ENCODE data around the gene ADAMTS2.

The ADAMTS2 gene

DNA sequence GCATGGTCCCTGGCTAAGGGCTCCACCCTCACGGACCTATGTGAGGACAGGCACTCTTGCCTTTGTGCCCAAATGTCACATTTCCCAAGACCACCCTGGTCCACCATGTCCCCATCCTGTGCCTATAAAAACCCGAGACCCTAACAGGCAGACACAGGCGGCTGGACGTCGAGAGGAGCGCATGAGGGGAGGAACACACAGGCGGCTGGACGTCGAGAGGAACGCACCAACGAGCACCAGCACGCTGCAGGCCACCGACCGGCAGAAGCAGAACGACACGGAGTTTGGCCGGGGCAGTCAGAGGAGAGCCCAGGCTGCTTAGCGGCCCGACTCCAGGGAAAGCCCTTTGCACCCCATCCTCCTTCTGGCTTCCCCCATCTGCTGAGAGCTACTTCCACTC is 119.9 kb downstream of the ADAMTS2 start:
- DNase-seq (ENCODE audit: insufficient read length, low spot score) (no peak), FAIRE-seq (no peak)
- TF ChIP-seq POLR2A (IDR thresholded peaks at IDR 0.05; ENCODE audit: low read depth, low read length) (no peak), POLR2AphosphoS5 (IDR thresholded peaks at IDR 0.05; ENCODE audit: low read depth, low read length) (no peak), TAF1 (IDR thresholded peaks at IDR 0.05; ENCODE audit: low read depth, low read length) (no peak)

DNA sequence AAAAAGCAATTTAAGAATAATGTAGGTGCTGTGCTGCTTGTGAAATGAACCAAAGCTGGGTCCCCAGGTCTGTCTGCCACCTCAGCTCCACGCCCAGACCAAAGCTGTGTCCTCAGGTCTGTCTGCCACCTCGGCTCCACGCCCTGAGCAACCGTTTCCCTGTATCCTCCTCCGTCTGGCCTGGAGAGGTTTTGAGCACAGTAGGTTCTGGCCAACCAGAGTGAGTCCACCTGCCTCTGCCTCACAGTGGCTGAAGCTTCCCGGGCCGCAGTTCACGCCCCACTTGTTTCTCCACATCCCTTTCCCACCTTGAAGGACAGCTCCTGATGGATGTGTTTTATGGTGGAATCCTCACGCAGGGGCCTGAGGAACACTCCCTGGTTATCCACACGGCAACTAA is 120.5 kb downstream of the ADAMTS2 start:
- no peak for FAIRE-seq
- TF ChIP-seq POU2F2 (IDR thresholded peaks at IDR 0.05; ENCODE audit: low read depth, low read length) (no peak), POLR2A (IDR thresholded peaks at IDR 0.05; ENCODE audit: low read depth, low read length) (no peak), TAF1 (IDR thresholded peaks at IDR 0.05; ENCODE audit: low read depth, low read length) (no peak), POLR2AphosphoS5 (IDR thresholded peaks at IDR 0.05; ENCODE audit: low read depth, low read length) (no peak), SPI1 (IDR thresholded peaks at IDR 0.05; ENCODE audit: low read depth, low read length) (no peak), PAX5 (IDR thresholded peaks at IDR 0.05; ENCODE audit: insufficient read depth, low read length, severe bottlenecking) (no peak)
- no peak for DNase-seq (ENCODE audit: insufficient read length, low spot score)

DNA sequence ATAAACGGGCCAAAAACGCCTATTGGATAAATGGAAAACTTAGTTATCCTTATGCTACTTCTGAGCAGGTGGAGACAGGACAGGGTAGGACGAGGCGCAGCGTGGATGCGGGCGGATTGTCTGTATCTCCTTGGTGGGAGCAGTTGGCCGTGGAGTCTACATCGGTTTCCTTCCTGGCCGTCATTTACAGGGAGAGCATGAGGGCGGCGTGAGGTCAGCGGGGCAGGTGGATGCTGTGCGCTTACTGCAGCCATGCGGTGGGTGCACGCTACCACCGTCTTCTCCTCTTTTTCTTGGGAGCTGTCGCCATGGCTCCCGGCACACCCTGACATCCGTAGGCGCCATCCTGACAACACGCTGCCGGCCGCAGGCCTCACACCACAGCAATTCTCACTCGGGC is 121.3 kb downstream of the ADAMTS2 start:
- FAIRE-seq (no peak), DNase-seq (ENCODE audit: insufficient read length, low spot score) (no peak)
- TF ChIP-seq POU2F2 (IDR thresholded peaks at IDR 0.05; ENCODE audit: low read depth, low read length) = no peak
- TF ChIP-seq TAF1 (IDR thresholded peaks at IDR 0.05; ENCODE audit: low read depth, low read length) = no peak
- no peak for TF ChIP-seq SPI1 (IDR thresholded peaks at IDR 0.05; ENCODE audit: low read depth, low read length)
- TF ChIP-seq POLR2A (IDR thresholded peaks at IDR 0.05; ENCODE audit: low read depth, low read length) = no peak
- no peak for TF ChIP-seq PAX5 (IDR thresholded peaks at IDR 0.05; ENCODE audit: insufficient read depth, low read length, severe bottlenecking)
- no peak for TF ChIP-seq POLR2AphosphoS5 (IDR thresholded peaks at IDR 0.05; ENCODE audit: low read depth, low read length)

GRCh38 chr5:179223528-179223927 is 121.7 kb downstream of the ADAMTS2 start:
- TF ChIP-seq SPI1 (IDR thresholded peaks at IDR 0.05; ENCODE audit: low read depth, low read length) (no peak), POLR2A (IDR thresholded peaks at IDR 0.05; ENCODE audit: low read depth, low read length) (no peak), POLR2AphosphoS5 (IDR thresholded peaks at IDR 0.05; ENCODE audit: low read depth, low read length) (no peak), TAF1 (IDR thresholded peaks at IDR 0.05; ENCODE audit: low read depth, low read length) (no peak), PAX5 (IDR thresholded peaks at IDR 0.05; ENCODE audit: insufficient read depth, low read length, severe bottlenecking) (no peak), POU2F2 (IDR thresholded peaks at IDR 0.05; ENCODE audit: low read depth, low read length) (no peak)
- FAIRE-seq (no peak), DNase-seq (ENCODE audit: insufficient read length, low spot score) (no peak)

GRCh38 chr5:179222246-179223017 is 122.8 kb downstream of the ADAMTS2 start:
- DNase-seq (ENCODE audit: insufficient read length, low spot score) = no peak
- FAIRE-seq = no peak
- TF ChIP-seq SPI1 (IDR thresholded peaks at IDR 0.05; ENCODE audit: low read depth, low read length) (no peak), PAX5 (IDR thresholded peaks at IDR 0.05; ENCODE audit: insufficient read depth, low read length, severe bottlenecking) (no peak), POU2F2 (IDR thresholded peaks at IDR 0.05; ENCODE audit: low read depth, low read length) (no peak), POLR2AphosphoS5 (IDR thresholded peaks at IDR 0.05; ENCODE audit: low read depth, low read length) (no peak), TAF1 (IDR thresholded peaks at IDR 0.05; ENCODE audit: low read depth, low read length) (no peak), POLR2A (IDR thresholded peaks at IDR 0.05; ENCODE audit: low read depth, low read length) (no peak)

- no peak for FAIRE-seq
- TF ChIP-seq PAX5 (IDR thresholded peaks at IDR 0.05; ENCODE audit: insufficient read depth, low read length, severe bottlenecking) = no peak
- TF ChIP-seq POU2F2 (IDR thresholded peaks at IDR 0.05; ENCODE audit: low read depth, low read length) = no peak
- no peak for TF ChIP-seq SPI1 (IDR thresholded peaks at IDR 0.05; ENCODE audit: low read depth, low read length)
- no peak for TF ChIP-seq POLR2A (IDR thresholded peaks at IDR 0.05; ENCODE audit: low read depth, low read length)
- no peak for TF ChIP-seq TAF1 (IDR thresholded peaks at IDR 0.05; ENCODE audit: low read depth, low read length)
- no peak for TF ChIP-seq POLR2AphosphoS5 (IDR thresholded peaks at IDR 0.05; ENCODE audit: low read depth, low read length)
- DNase-seq (ENCODE audit: insufficient read length, low spot score) = no peak
These were observed 123.4 kb downstream of the ADAMTS2 start for GRCh38 chr5:179221877-179222220.

- DNase-seq (ENCODE audit: insufficient read length, low spot score) (no peak), FAIRE-seq (no peak)
- TF ChIP-seq TAF1 (IDR thresholded peaks at IDR 0.05; ENCODE audit: low read depth, low read length) = no peak
- TF ChIP-seq POU2F2 (IDR thresholded peaks at IDR 0.05; ENCODE audit: low read depth, low read length) = no peak
- no peak for TF ChIP-seq POLR2A (IDR thresholded peaks at IDR 0.05; ENCODE audit: low read depth, low read length)
- TF ChIP-seq SPI1 (IDR thresholded peaks at IDR 0.05; ENCODE audit: low read depth, low read length) = no peak
- TF ChIP-seq PAX5 (IDR thresholded peaks at IDR 0.05; ENCODE audit: insufficient read depth, low read length, severe bottlenecking) = no peak
- no peak for TF ChIP-seq POLR2AphosphoS5 (IDR thresholded peaks at IDR 0.05; ENCODE audit: low read depth, low read length)
These were observed 123.9 kb downstream of the ADAMTS2 start for GRCh38 chr5:179221196-179221876.

- FAIRE-seq = no peak
- TF ChIP-seq TAF1 (IDR thresholded peaks at IDR 0.05; ENCODE audit: low read depth, low read length) (no peak), POLR2A (IDR thresholded peaks at IDR 0.05; ENCODE audit: low read depth, low read length) (no peak), POU2F2 (IDR thresholded peaks at IDR 0.05; ENCODE audit: low read depth, low read length) (no peak), POLR2AphosphoS5 (IDR thresholded peaks at IDR 0.05; ENCODE audit: low read depth, low read length) (no peak), SPI1 (IDR thresholded peaks at IDR 0.05; ENCODE audit: low read depth, low read length) (no peak), PAX5 (IDR thresholded peaks at IDR 0.05; ENCODE audit: insufficient read depth, low read length, severe bottlenecking) (no peak)
- DNase-seq (ENCODE audit: insufficient read length, low spot score) = no peak
These were observed 124.5 kb downstream of the ADAMTS2 start for GRCh38 chr5:179220716-179221115.

GRCh38 chr5:179219661-179220620 is 125.3 kb downstream of the ADAMTS2 start:
- DNase-seq (ENCODE audit: insufficient read length, low spot score) (no peak), FAIRE-seq (no peak)
- no peak for TF ChIP-seq POLR2AphosphoS5 (IDR thresholded peaks at IDR 0.05; ENCODE audit: low read depth, low read length)
- no peak for TF ChIP-seq TAF1 (IDR thresholded peaks at IDR 0.05; ENCODE audit: low read depth, low read length)
- TF ChIP-seq SPI1 (IDR thresholded peaks at IDR 0.05; ENCODE audit: low read depth, low read length) = no peak
- TF ChIP-seq PAX5 (IDR thresholded peaks at IDR 0.05; ENCODE audit: insufficient read depth, low read length, severe bottlenecking) = no peak
- no peak for TF ChIP-seq POLR2A (IDR thresholded peaks at IDR 0.05; ENCODE audit: low read depth, low read length)
- TF ChIP-seq POU2F2 (IDR thresholded peaks at IDR 0.05; ENCODE audit: low read depth, low read length) = no peak

Measured in GM12891 (cell line).